Endothelial cell of umbilical vein (primary cell): ENCODE results near the gene SEMA4F. TPM values are rescaled to one million over a fixed set of nuclear protein-coding genes. Genes with fewer than 3 reads are reported as not detected.

ENCODE experiments used
- BruUV-seq: library from RNA; stranded (reverse); fragments of 400-500 nt; replicated peaks from 2 replicates; lab custom pipeline; 2021; lab: Mats Ljungman, UMichigan
- CTCF ChIA-PET: fragments of 300-600, 350-600 bp; sonication (Branson Sonifier 250); formaldehyde crosslinking; loops from one replicate; lab custom pipeline; 2021; ENCODE audit warnings: antibody characterized with exemption, inconsistent platforms; lab: Charles Lee
- POLR2A ChIA-PET: fragments of 300-600, 350-600 bp; sonication (Branson Sonifier 250); formaldehyde crosslinking; loops from one replicate; lab custom pipeline; 2021; ENCODE audit warnings: antibody characterized with exemption, inconsistent platforms; lab: Charles Lee
- DNase-seq: peaks from one replicate; pipeline ENCODE4 v3.0.0-alpha.2; 2011; ENCODE audit warnings: low read depth, low spot score
- FAIRE-seq: peaks from 2 replicates; lab custom pipeline; 2011; peaks lifted over from hg19 to GRCh38; lab: Jason Lieb, UNC
- H2AFZ ChIP-seq: 2 replicates; pipeline ENCODE4 v1.6.0; 2012; ENCODE audit warnings: low read depth, low read length, control low read depth, inconsistent platforms
- H3K27ac ChIP-seq: 2 replicates; pipeline ENCODE4 v1.5.1; 2011; ENCODE audit warnings: low read depth, mild to moderate bottlenecking, control low read depth, low read length, moderate library complexity; ENCODE audit not compliant: insufficient read depth
- H3K27me3 ChIP-seq, 2 experiments: 2 replicates each; pipeline versions ENCODE4 v1.6.0 to v1.6.1; 2011; ENCODE audit warnings: low read length in 2 of 2, mixed read lengths in 1 of 2; ENCODE audit not compliant: control insufficient read depth in 2 of 2, insufficient read depth in 2 of 2
- H3K36me3 ChIP-seq, 2 experiments: 2 replicates in 1 of 2; 3 replicates in 1 of 2; pipeline ENCODE4 v1.5.1; 2011; ENCODE audit warnings: low read length in 2 of 2, mild to moderate bottlenecking in 1 of 2, moderate library complexity in 1 of 2; ENCODE audit not compliant: control insufficient read depth in 2 of 2, insufficient read depth in 2 of 2; ENCODE audit errors: extremely low read depth in 1 of 2
- H3K4me1 ChIP-seq: 3 replicates; pipeline ENCODE4 v1.5.1; 2011; ENCODE audit warnings: mild to moderate bottlenecking, low read length; ENCODE audit not compliant: control insufficient read depth, insufficient read depth; ENCODE audit errors: extremely low read depth
- H3K4me2 ChIP-seq: 2 replicates; pipeline ENCODE4 v1.6.1; 2011; ENCODE audit warnings: low read length, control low read depth, mixed read lengths; ENCODE audit not compliant: insufficient read depth
- H3K4me3 ChIP-seq, 3 experiments: fragments of 200-600 bp in 1 of 3; sonication (generic), shearing (Covaris generic) in 1 of 3; replicated peaks in 1 of 3; 2 replicates each; pipeline ENCODE4 v1.5.1; 2011 to 2016; ENCODE audit warnings: control low read depth in 3 of 3, low read length in 3 of 3, mild to moderate bottlenecking in 2 of 3, inconsistent platforms in 1 of 3, low read depth in 1 of 3, moderate library complexity in 1 of 3; ENCODE audit not compliant: insufficient read depth in 1 of 3
- H3K79me2 ChIP-seq: 2 replicates; pipeline ENCODE4 v1.6.0; 2012; ENCODE audit warnings: low read length, inconsistent platforms; ENCODE audit not compliant: control insufficient read depth, insufficient read depth
- H3K9ac ChIP-seq: replicated peaks from 2 replicates; pipeline ENCODE3; 2011; ENCODE audit warnings: low read length, control low read depth; ENCODE audit not compliant: insufficient read depth; ENCODE audit errors: extremely low read depth
- H3K9me1 ChIP-seq: replicated peaks from 3 replicates; pipeline ENCODE4 v1.6.0; 2011; ENCODE audit warnings: mild to moderate bottlenecking, low read length; ENCODE audit not compliant: control insufficient read depth, insufficient read depth; ENCODE audit errors: extremely low read depth
- H3K9me3 ChIP-seq: replicated peaks from 2 replicates; pipeline ENCODE4 v1.5.1; 2012; ENCODE audit warnings: low read length, inconsistent platforms; ENCODE audit not compliant: control insufficient read depth, insufficient read depth
- H4K20me1 ChIP-seq: replicated peaks from 2 replicates; pipeline ENCODE3; 2011; ENCODE audit warnings: mild to moderate bottlenecking, low read length; ENCODE audit not compliant: control insufficient read depth, insufficient read depth; ENCODE audit errors: extremely low read depth
- CTCF ChIP-seq, 2 donors: IDR thresholded peaks; 1 replicate in 1 of 2; 2 replicates in 1 of 2; pipeline ENCODE4 v1.5.1; 2011; ENCODE audit warnings: low read length in 2 of 2, mild to moderate bottlenecking in 2 of 2, moderate library complexity in 2 of 2, control low read depth in 1 of 2, inconsistent platforms in 1 of 2, low read depth in 1 of 2; ENCODE audit not compliant: insufficient read depth in 1 of 2; ENCODE audit errors: extremely low read depth in 1 of 2
- EZH2 ChIP-seq: IDR thresholded peaks from 2 replicates; pipeline ENCODE4 v1.6.1; 2012; ENCODE audit warnings: borderline replicate concordance, low read depth, mild to moderate bottlenecking, moderate library complexity, low read length, inconsistent platforms; ENCODE audit not compliant: severe bottlenecking
- FOS ChIP-seq: IDR thresholded peaks from 2 replicates; pipeline ENCODE4 v1.6.1; 2011; ENCODE audit warnings: mild to moderate bottlenecking, low read length, moderate library complexity, borderline replicate concordance; ENCODE audit not compliant: insufficient read depth
- GATA2 ChIP-seq: IDR thresholded peaks from 2 replicates; pipeline ENCODE4 v1.7.0; 2011; ENCODE audit warnings: low read depth, mild to moderate bottlenecking, moderate library complexity, mixed read lengths, low read length; ENCODE audit not compliant: insufficient read length, insufficient read depth
- JUN ChIP-seq: IDR thresholded peaks from 2 replicates; pipeline ENCODE4 v1.6.1; 2011; ENCODE audit warnings: borderline replicate concordance, low read depth; ENCODE audit not compliant: insufficient read length, insufficient read depth
- MYC ChIP-seq: IDR thresholded peaks from one replicate; pipeline ENCODE4 v1.6.1; 2011; ENCODE audit warnings: mild to moderate bottlenecking, low read depth, low read length
- POLR2A ChIP-seq: IDR thresholded peaks from 2 replicates; pipeline ENCODE4 v1.6.1; 2012; ENCODE audit warnings: low read depth, mild to moderate bottlenecking, control low read depth, low read length
- POLR2AphosphoS5 ChIP-seq: IDR thresholded peaks from 2 replicates; pipeline ENCODE4 v1.6.1; 2012; ENCODE audit warnings: low read depth, mild to moderate bottlenecking, control low read depth, low read length, moderate library complexity; ENCODE audit not compliant: insufficient read depth
- dilution Hi-C: fragments of 300-500 bp; cut with MboI; formaldehyde crosslinking; loops from one replicate; pipeline ENCODE4 v1.15.0; 2019; ENCODE audit warnings: low sequenced_read_pairs; ENCODE audit not compliant: extremely low pct_ligation_motif_present
- intact Hi-C: fragments of 100-400 bp; cut with micrococcal nuclease; formaldehyde crosslinking; loops from one replicate; pipeline ENCODE4 v1.10.0; 2022
- polyA plus RNA-seq, 4 experiments: library from polyadenylated mRNA; depleted of rRNA in 3 of 4; stranded (reverse) in 3 of 4; unstranded in 1 of 4; fragments of >200 nt; gene quantifications; 2 replicates each; pipeline versions ENCODE4 v1.2.1 to v1.2.3, GENCODE V29; 2011 to 2012; ENCODE audit warnings: missing spikeins in 1 of 4
- total RNA-seq: library from RNA; stranded (reverse); gene quantifications from 2 replicates; pipeline ENCODE4 v1.2.3, GENCODE V29; 2021
- TF ChIP-seq, protein P1 (sequence below): IDR thresholded peaks from 2 replicates; pipeline ENCODE4 v1.6.1; 2011; ENCODE audit not compliant: insufficient read depth, insufficient read length

The SEMA4F gene
- total and polyA plus RNA-seq, 2 donors (not counting 3 experiments of a cell fraction or from before 2014, with no cell fraction given), result 5.3 to 6.0 TPM

- DNase-seq, result no peak
- no peak for TF ChIP-seq FOS
- TF ChIP-seq CTCF (IDR thresholded peaks at IDR 0.05; ENCODE audit: extremely low read depth in 1 of 2, insufficient read depth in 1 of 2, low read depth in 1 of 2, low read length in 2 of 2), result no peak
- no peak for TF ChIP-seq EZH2
- TF ChIP-seq, protein P1, sequence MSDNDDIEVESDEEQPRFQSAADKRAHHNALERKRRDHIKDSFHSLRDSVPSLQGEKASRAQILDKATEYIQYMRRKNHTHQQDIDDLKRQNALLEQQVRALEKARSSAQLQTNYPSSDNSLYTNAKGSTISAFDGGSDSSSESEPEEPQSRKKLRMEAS, result no peak
- no peak for TF ChIP-seq POLR2A
- TF ChIP-seq POLR2AphosphoS5, result no peak
- TF ChIP-seq MYC, result no peak
- no peak for TF ChIP-seq JUN
- no peak for TF ChIP-seq GATA2
- H3K79me2 ChIP-seq, result no peaks in the 10 kb centered on the region
- CTCF ChIA-PET, result no interaction called here
- H4K20me1 ChIP-seq, result no peaks in the 10 kb centered on the region
- no peak overlapping the region for H2AFZ ChIP-seq
- H3K4me1 ChIP-seq, result no peaks in the 10 kb centered on the region
- POLR2A ChIA-PET, result no interaction called here
- no peak overlapping the region for H3K9ac ChIP-seq
- H3K36me3 ChIP-seq, result no peaks in the 10 kb centered on the region
- no peak overlapping the region for H3K4me2 ChIP-seq
- peaks cover 8 to 10% of the 10 kb centered on the region in 2 experiments for H3K27me3 ChIP-seq
- no peak overlapping the region for H3K4me3 ChIP-seq
- H3K9me1 ChIP-seq, result no peaks in the 10 kb centered on the region
- intact Hi-C loops (no loop called here), dilution Hi-C loops (no loop called here)
- H3K27ac ChIP-seq, result no peak overlapping the region
- FAIRE-seq, result no peak
- no TSS peak for BruUV-seq
- H3K9me3 ChIP-seq, result no peaks in the 10 kb centered on the region
Measured at GRCh38 chr2:74706741-74707140, 52.7 kb downstream of the SEMA4F start.
